Hematopoietic multipotent progenitor cell treated with erythropoietin and hydrocortisone succinate and interleukin-3 and kit ligand, for 17 days (in vitro differentiated cells): ENCODE measurements around the gene EEF1E1.
"Not testable (repeated sequence)": the region's sequence is repeated elsewhere in the genome, so short reads cannot be mapped to it uniquely, and the experiment has no call there.

Experiments used
- DNase-seq: peaks from one replicate; pipeline ENCODE4 v3.0.0-alpha.2; 2015; ENCODE audit warnings: low spot score

EEF1E1 gene

GRCh38 chr6:8063761-8064637, 38.3 kb downstream of the EEF1E1 start, which contains the start of gene BLOC1S5:
BLOC1S5 (minus strand) TSS chr6:8064389; CDS start chr6:8064376, 13 bp downstream.
- DNase-seq = peak; percentile 89

GRCh38 chr6:8061736-8062135, 40.6 kb downstream of the EEF1E1 start:
- DNase-seq = no peak

GRCh38 chr6:8060346-8060745, 42.0 kb downstream of the EEF1E1 start:
- DNase-seq = no peak

GRCh38 chr6:8059129-8059528, 43.2 kb downstream of the EEF1E1 start:
- peak; percentile 27 for DNase-seq

- no peak for DNase-seq
Measured at GRCh38 chr6:8057793-8058192, 44.6 kb downstream of the EEF1E1 start.

- no peak for DNase-seq
Measured at GRCh38 chr6:8057263-8057662, 45.1 kb downstream of the EEF1E1 start.

- DNase-seq = no peak
Measured at GRCh38 chr6:8054276-8054675, 48.1 kb downstream of the EEF1E1 start.

GRCh38 chr6:8047541-8048292, 54.6 kb downstream of the EEF1E1 start:
- no peak for DNase-seq

- not testable (repeated sequence) for DNase-seq
Measured at GRCh38 chr6:8045769-8046168, 56.6 kb downstream of the EEF1E1 start.

- no peak for DNase-seq
Measured at GRCh38 chr6:8043221-8043620, 59.1 kb downstream of the EEF1E1 start.

- DNase-seq = no peak
Measured at GRCh38 chr6:8041913-8042583, 60.3 kb downstream of the EEF1E1 start.

GRCh38 chr6:8034107-8034506, 68.2 kb downstream of the EEF1E1 start:
- DNase-seq = not testable (repeated sequence)

- no peak for DNase-seq
Measured at GRCh38 chr6:8030920-8031319, 71.4 kb downstream of the EEF1E1 start.
